Panc1 (cell line): ENCODE measurements around the gene PRKAG2.

Experiments
- POLR2AphosphoS5 ChIP-seq: IDR thresholded peaks from 2 replicates; pipeline ENCODE4 v1.6.1; 2012; ENCODE audit warnings: mild to moderate bottlenecking, low read depth, low read length, moderate library complexity
- SIN3A ChIP-seq: IDR thresholded peaks from 2 replicates; pipeline ENCODE4 v1.6.1; 2012; ENCODE audit warnings: low read depth, mild to moderate bottlenecking, low read length, moderate library complexity, borderline replicate concordance; ENCODE audit not compliant: insufficient read depth
- TCF7L2 ChIP-seq: IDR thresholded peaks from 2 replicates; pipeline ENCODE4 v1.6.1; 2011; ENCODE audit warnings: mild to moderate bottlenecking, low read depth, low read length, inconsistent platforms
- TF ChIP-seq, protein P1 (sequence below): fragments of 450-650 bp; IDR thresholded peaks from 2 replicates; pipeline ENCODE4 v1.5.1; 2017; ENCODE audit warnings: mild to moderate bottlenecking
- TF ChIP-seq, protein P2 (sequence below), 2 experiments: IDR thresholded peaks; 2 replicates each; pipeline ENCODE4 v1.6.1; 2011 to 2012; ENCODE audit warnings: low read depth in 2 of 2, control low read depth in 1 of 2, low read length in 1 of 2, mild to moderate bottlenecking in 1 of 2, moderate library complexity in 1 of 2; ENCODE audit not compliant: insufficient read depth in 1 of 2

DNA sequence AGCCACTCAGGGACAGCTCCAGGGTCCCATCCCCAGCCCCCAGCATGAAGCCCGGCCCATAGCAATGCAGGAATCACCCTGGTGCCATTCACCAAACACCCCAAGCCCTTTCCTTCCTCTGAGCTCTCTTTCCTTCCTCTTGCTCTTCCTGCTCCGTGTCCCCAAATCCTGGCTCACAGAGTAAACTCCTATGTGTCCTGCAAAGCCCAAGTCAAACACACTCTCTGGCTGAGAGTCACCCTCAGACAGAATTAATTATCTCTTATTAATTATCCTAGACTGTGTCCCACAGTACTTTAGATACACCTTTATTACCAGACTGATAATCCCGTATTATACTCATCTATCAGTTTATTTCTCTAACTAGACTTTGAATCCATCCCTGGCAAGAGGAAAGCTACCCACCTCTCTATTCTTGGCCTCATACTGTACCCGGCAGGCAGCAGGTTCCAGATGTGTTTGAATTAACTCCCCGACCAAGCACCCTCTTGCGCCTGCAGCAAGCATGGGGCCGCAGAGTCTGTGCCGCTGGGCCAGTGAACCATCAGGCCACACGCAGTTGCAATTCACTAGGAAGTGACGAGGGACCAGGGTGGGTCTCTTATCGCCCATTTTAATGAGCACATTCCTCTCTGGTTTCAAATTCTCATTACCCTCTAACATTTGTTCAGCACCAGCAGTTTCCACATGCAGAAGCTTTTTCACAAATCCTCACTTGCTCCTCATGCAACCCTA, 86.7 kb downstream of the PRKAG2 start:
- TF ChIP-seq, protein P1, sequence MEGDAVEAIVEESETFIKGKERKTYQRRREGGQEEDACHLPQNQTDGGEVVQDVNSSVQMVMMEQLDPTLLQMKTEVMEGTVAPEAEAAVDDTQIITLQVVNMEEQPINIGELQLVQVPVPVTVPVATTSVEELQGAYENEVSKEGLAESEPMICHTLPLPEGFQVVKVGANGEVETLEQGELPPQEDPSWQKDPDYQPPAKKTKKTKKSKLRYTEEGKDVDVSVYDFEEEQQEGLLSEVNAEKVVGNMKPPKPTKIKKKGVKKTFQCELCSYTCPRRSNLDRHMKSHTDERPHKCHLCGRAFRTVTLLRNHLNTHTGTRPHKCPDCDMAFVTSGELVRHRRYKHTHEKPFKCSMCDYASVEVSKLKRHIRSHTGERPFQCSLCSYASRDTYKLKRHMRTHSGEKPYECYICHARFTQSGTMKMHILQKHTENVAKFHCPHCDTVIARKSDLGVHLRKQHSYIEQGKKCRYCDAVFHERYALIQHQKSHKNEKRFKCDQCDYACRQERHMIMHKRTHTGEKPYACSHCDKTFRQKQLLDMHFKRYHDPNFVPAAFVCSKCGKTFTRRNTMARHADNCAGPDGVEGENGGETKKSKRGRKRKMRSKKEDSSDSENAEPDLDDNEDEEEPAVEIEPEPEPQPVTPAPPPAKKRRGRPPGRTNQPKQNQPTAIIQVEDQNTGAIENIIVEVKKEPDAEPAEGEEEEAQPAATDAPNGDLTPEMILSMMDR, result no peak
- TF ChIP-seq SIN3A (no peak), POLR2AphosphoS5 (no peak), TCF7L2 (no peak)
- TF ChIP-seq, protein P2, sequence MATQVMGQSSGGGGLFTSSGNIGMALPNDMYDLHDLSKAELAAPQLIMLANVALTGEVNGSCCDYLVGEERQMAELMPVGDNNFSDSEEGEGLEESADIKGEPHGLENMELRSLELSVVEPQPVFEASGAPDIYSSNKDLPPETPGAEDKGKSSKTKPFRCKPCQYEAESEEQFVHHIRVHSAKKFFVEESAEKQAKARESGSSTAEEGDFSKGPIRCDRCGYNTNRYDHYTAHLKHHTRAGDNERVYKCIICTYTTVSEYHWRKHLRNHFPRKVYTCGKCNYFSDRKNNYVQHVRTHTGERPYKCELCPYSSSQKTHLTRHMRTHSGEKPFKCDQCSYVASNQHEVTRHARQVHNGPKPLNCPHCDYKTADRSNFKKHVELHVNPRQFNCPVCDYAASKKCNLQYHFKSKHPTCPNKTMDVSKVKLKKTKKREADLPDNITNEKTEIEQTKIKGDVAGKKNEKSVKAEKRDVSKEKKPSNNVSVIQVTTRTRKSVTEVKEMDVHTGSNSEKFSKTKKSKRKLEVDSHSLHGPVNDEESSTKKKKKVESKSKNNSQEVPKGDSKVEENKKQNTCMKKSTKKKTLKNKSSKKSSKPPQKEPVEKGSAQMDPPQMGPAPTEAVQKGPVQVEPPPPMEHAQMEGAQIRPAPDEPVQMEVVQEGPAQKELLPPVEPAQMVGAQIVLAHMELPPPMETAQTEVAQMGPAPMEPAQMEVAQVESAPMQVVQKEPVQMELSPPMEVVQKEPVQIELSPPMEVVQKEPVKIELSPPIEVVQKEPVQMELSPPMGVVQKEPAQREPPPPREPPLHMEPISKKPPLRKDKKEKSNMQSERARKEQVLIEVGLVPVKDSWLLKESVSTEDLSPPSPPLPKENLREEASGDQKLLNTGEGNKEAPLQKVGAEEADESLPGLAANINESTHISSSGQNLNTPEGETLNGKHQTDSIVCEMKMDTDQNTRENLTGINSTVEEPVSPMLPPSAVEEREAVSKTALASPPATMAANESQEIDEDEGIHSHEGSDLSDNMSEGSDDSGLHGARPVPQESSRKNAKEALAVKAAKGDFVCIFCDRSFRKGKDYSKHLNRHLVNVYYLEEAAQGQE (IDR thresholded peaks at IDR 0.05; ENCODE audit: insufficient read depth in 1 of 2, low read depth in 2 of 2, low read length in 1 of 2), result no peak
